ENCODE results near the gene NUP210L. TPM values are rescaled to one million over a fixed set of nuclear protein-coding genes. Genes with fewer than 3 reads are reported as not detected.
"Not testable (repeated sequence)": the region's sequence is repeated elsewhere in the genome, so short reads cannot be mapped to it uniquely, and the experiment has no call there.

Gene NUP210L
- total RNA-seq, 1 donor from 2014 or later = under 0.01 TPM

- H3K9me3 ChIP-seq (ENCODE audit: control insufficient read depth in 3 of 3, low read length in 3 of 3) = no peaks in the 10 kb centered on the region
- no peaks in the 10 kb centered on the region for H3K36me3 ChIP-seq (ENCODE audit: control insufficient read depth in 3 of 3, insufficient read depth in 3 of 3, low read length in 3 of 3)
- H3K4me3 ChIP-seq (ENCODE audit: low read length in 3 of 3) = no peak overlapping the region
- H3K4me1 ChIP-seq (ENCODE audit: control insufficient read depth in 3 of 3, insufficient read depth in 3 of 3, low read length in 3 of 3) = no peaks in the 10 kb centered on the region
- peaks cover 0 to 3% (median 0%) of the 10 kb centered on the region in 3 donors for H3K27me3 ChIP-seq (ENCODE audit: control insufficient read depth in 3 of 3, insufficient read depth in 3 of 3, low read length in 3 of 3)
- H3K27ac ChIP-seq (ENCODE audit: low read depth, low read length) = no peak overlapping the region
- no peak overlapping the region for H3K9ac ChIP-seq (ENCODE audit: low read depth in 1 of 3, low read length in 3 of 3)
These were observed 67.3 kb downstream of the NUP210L start for GRCh38 chr1:154087574-154087973.

DNA sequence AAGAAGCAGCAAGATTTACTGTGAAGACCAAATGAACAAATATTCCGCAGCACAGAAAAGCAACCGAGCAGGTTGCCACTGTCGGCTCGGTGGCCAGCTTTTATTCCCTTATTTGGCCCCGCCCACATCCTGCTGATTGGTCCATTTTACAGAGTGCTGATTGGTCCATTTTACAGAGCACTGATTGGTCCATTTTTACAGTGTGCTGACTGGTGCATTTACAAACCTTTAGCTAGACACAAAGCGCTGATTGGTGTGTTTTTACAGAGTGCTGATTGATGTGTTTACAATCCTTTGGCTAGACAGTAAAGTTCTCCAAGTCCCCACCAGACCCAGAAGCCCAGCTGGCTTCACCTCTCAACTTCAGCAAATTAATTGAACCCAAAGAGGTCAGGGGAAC, 71.8 kb downstream of the NUP210L start:
- H3K4me3 ChIP-seq (ENCODE audit: low read length in 3 of 3); H3K9me3 ChIP-seq (ENCODE audit: control insufficient read depth in 3 of 3, low read length in 3 of 3); H3K4me1 ChIP-seq (ENCODE audit: control insufficient read depth in 3 of 3, insufficient read depth in 3 of 3, low read length in 3 of 3); H3K27ac ChIP-seq (ENCODE audit: low read depth, low read length); H3K9ac ChIP-seq (ENCODE audit: low read depth in 1 of 3, low read length in 3 of 3); H3K36me3 ChIP-seq (ENCODE audit: control insufficient read depth in 3 of 3, insufficient read depth in 3 of 3, low read length in 3 of 3); H3K27me3 ChIP-seq (ENCODE audit: control insufficient read depth in 3 of 3, insufficient read depth in 3 of 3, low read length in 3 of 3): not testable (repeated sequence)

- Histone ChIP-seq H3K27me3 (ENCODE audit: control insufficient read depth in 3 of 3, insufficient read depth in 3 of 3, low read length in 3 of 3) (peaks cover 0 to 3% (median 0%) of the 10 kb centered on the region in 3 donors), H3K9me3 (ENCODE audit: control insufficient read depth in 3 of 3, low read length in 3 of 3) (peaks cover 0 to 1% (median 0%) of the 10 kb centered on the region in 3 donors), H3K4me3 (ENCODE audit: low read length in 3 of 3) (no peak overlapping the region), H3K9ac (ENCODE audit: low read depth in 1 of 3, low read length in 3 of 3) (no peak overlapping the region), H3K4me1 (ENCODE audit: control insufficient read depth in 3 of 3, insufficient read depth in 3 of 3, low read length in 3 of 3) (no peaks in the 10 kb centered on the region), H3K36me3 (ENCODE audit: control insufficient read depth in 3 of 3, insufficient read depth in 3 of 3, low read length in 3 of 3) (no peaks in the 10 kb centered on the region), H3K27ac (ENCODE audit: low read depth, low read length) (no peak overlapping the region)
These were observed 73.3 kb downstream of the NUP210L start for GRCh38 chr1:154081386-154082126.

DNA sequence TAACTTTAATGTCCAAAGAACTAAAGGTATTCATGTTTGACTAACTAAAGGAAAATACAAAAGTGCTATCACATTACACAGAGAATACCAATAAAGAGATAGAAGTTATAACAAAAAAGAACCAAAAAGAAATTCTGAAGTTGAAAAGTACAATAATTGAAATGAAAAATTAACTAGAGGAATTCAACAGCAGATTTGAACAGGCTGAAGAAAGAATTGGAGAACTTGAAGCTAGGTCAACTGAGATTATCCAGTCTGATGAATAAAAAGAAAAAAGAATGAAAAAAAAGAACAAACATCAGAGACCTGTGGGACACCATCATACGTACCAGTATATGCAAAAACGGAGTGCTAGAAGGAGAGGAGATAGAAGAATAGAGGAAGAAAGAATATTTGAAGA, 78.5 kb downstream of the NUP210L start:
- Histone ChIP-seq H3K9me3 (ENCODE audit: control insufficient read depth in 3 of 3, low read length in 3 of 3) (peaks cover 0 to 2% (median 0%) of the 10 kb centered on the region in 3 donors), H3K4me1 (ENCODE audit: control insufficient read depth in 3 of 3, insufficient read depth in 3 of 3, low read length in 3 of 3) (no peaks in the 10 kb centered on the region), H3K9ac (ENCODE audit: low read depth in 1 of 3, low read length in 3 of 3) (no peak overlapping the region), H3K27me3 (ENCODE audit: control insufficient read depth in 3 of 3, insufficient read depth in 3 of 3, low read length in 3 of 3) (no peaks in the 10 kb centered on the region), H3K27ac (ENCODE audit: low read depth, low read length) (no peak overlapping the region), H3K36me3 (ENCODE audit: control insufficient read depth in 3 of 3, insufficient read depth in 3 of 3, low read length in 3 of 3) (no peaks in the 10 kb centered on the region), H3K4me3 (ENCODE audit: low read length in 3 of 3) (no peak overlapping the region)

- H3K4me1 ChIP-seq (ENCODE audit: control insufficient read depth in 3 of 3, insufficient read depth in 3 of 3, low read length in 3 of 3) = no peaks in the 10 kb centered on the region
- H3K27ac ChIP-seq (ENCODE audit: low read depth, low read length) = no peak overlapping the region
- H3K36me3 ChIP-seq (ENCODE audit: control insufficient read depth in 3 of 3, insufficient read depth in 3 of 3, low read length in 3 of 3) = no peaks in the 10 kb centered on the region
- no peak overlapping the region for H3K4me3 ChIP-seq (ENCODE audit: low read length in 3 of 3)
- H3K27me3 ChIP-seq (ENCODE audit: control insufficient read depth in 3 of 3, insufficient read depth in 3 of 3, low read length in 3 of 3) = no peaks in the 10 kb centered on the region
- peaks cover 0 to 2% (median 0%) of the 10 kb centered on the region in 3 donors for H3K9me3 ChIP-seq (ENCODE audit: control insufficient read depth in 3 of 3, low read length in 3 of 3)
- no peak overlapping the region for H3K9ac ChIP-seq (ENCODE audit: low read depth in 1 of 3, low read length in 3 of 3)
These were observed 79.1 kb downstream of the NUP210L start for GRCh38 chr1:154075746-154076145.

GRCh38 chr1:154062309-154062708, 92.6 kb downstream of the NUP210L start:
- H3K4me3 ChIP-seq (ENCODE audit: low read length in 3 of 3) = no peak overlapping the region
- H3K4me1 ChIP-seq (ENCODE audit: control insufficient read depth in 3 of 3, insufficient read depth in 3 of 3, low read length in 3 of 3) = no peaks in the 10 kb centered on the region
- no peaks in the 10 kb centered on the region for H3K9me3 ChIP-seq (ENCODE audit: control insufficient read depth in 3 of 3, low read length in 3 of 3)
- no peak overlapping the region for H3K9ac ChIP-seq (ENCODE audit: low read depth in 1 of 3, low read length in 3 of 3)
- no peaks in the 10 kb centered on the region for H3K27me3 ChIP-seq (ENCODE audit: control insufficient read depth in 3 of 3, insufficient read depth in 3 of 3, low read length in 3 of 3)
- no peaks in the 10 kb centered on the region for H3K36me3 ChIP-seq (ENCODE audit: control insufficient read depth in 3 of 3, insufficient read depth in 3 of 3, low read length in 3 of 3)
- H3K27ac ChIP-seq (ENCODE audit: low read depth, low read length) = no peak overlapping the region

- not testable (repeated sequence) for H3K27ac ChIP-seq (ENCODE audit: low read depth, low read length); H3K4me1 ChIP-seq (ENCODE audit: control insufficient read depth in 3 of 3, insufficient read depth in 3 of 3, low read length in 3 of 3); H3K9me3 ChIP-seq (ENCODE audit: control insufficient read depth in 3 of 3, low read length in 3 of 3)
These were observed 107.4 kb downstream of the NUP210L start for GRCh38 chr1:154047436-154047835.

GRCh38 chr1:154033697-154034096, 121.2 kb downstream of the NUP210L start:
- not testable (repeated sequence) for H3K4me1 ChIP-seq (ENCODE audit: control insufficient read depth in 3 of 3, insufficient read depth in 3 of 3, low read length in 3 of 3); H3K27me3 ChIP-seq (ENCODE audit: control insufficient read depth in 3 of 3, insufficient read depth in 3 of 3, low read length in 3 of 3); H3K9me3 ChIP-seq (ENCODE audit: control insufficient read depth in 3 of 3, low read length in 3 of 3); H3K27ac ChIP-seq (ENCODE audit: low read depth, low read length); H3K36me3 ChIP-seq (ENCODE audit: control insufficient read depth in 3 of 3, insufficient read depth in 3 of 3, low read length in 3 of 3); H3K4me3 ChIP-seq (ENCODE audit: low read length in 3 of 3); H3K9ac ChIP-seq (ENCODE audit: low read depth in 1 of 3, low read length in 3 of 3)

More at GRCh38 chr1:154047436-154047835, 107.4 kb downstream of the NUP210L start:
- H3K9ac ChIP-seq (ENCODE audit: low read depth in 1 of 3, low read length in 3 of 3); H3K36me3 ChIP-seq (ENCODE audit: control insufficient read depth in 3 of 3, insufficient read depth in 3 of 3, low read length in 3 of 3); H3K27me3 ChIP-seq (ENCODE audit: control insufficient read depth in 3 of 3, insufficient read depth in 3 of 3, low read length in 3 of 3); H3K4me3 ChIP-seq (ENCODE audit: low read length in 3 of 3): not testable (repeated sequence)

GRCh38 chr1:154019940-154020339, 134.9 kb downstream of the NUP210L start:
- Histone ChIP-seq H3K4me1 (ENCODE audit: control insufficient read depth in 3 of 3, insufficient read depth in 3 of 3, low read length in 3 of 3) (no peaks in the 10 kb centered on the region), H3K36me3 (ENCODE audit: control insufficient read depth in 3 of 3, insufficient read depth in 3 of 3, low read length in 3 of 3) (no peaks in the 10 kb centered on the region), H3K9ac (ENCODE audit: low read depth in 1 of 3, low read length in 3 of 3) (no peak overlapping the region), H3K4me3 (ENCODE audit: low read length in 3 of 3) (no peak overlapping the region), H3K27ac (ENCODE audit: low read depth, low read length) (no peak overlapping the region), H3K9me3 (ENCODE audit: control insufficient read depth in 3 of 3, low read length in 3 of 3) (no peaks in the 10 kb centered on the region), H3K27me3 (ENCODE audit: control insufficient read depth in 3 of 3, insufficient read depth in 3 of 3, low read length in 3 of 3) (no peaks in the 10 kb centered on the region)

DNA sequence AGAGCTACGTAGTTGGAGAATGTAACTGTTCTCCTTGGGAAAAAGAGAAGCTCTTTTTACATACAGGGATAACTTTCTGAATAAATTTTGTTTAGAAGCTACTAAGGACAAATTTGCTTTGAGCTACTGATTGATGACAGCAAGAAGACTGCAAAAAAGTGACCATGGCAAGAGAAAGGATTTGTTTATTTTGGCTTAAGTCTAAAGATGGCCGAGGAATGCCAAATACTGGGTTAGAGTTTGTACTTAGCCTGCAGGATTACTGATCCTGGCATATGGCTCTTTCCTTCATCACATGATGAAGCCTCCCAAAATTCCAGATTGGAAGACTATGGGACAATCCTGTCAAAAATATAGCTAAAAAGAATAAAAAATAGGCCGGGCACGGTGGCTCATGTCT, 135.6 kb downstream of the NUP210L start:
- Histone ChIP-seq H3K9ac (ENCODE audit: low read depth in 1 of 3, low read length in 3 of 3) (no peak overlapping the region), H3K9me3 (ENCODE audit: control insufficient read depth in 3 of 3, low read length in 3 of 3) (no peaks in the 10 kb centered on the region), H3K4me1 (ENCODE audit: control insufficient read depth in 3 of 3, insufficient read depth in 3 of 3, low read length in 3 of 3) (no peaks in the 10 kb centered on the region), H3K27me3 (ENCODE audit: control insufficient read depth in 3 of 3, insufficient read depth in 3 of 3, low read length in 3 of 3) (no peaks in the 10 kb centered on the region), H3K4me3 (ENCODE audit: low read length in 3 of 3) (no peak overlapping the region), H3K27ac (ENCODE audit: low read depth, low read length) (no peak overlapping the region), H3K36me3 (ENCODE audit: control insufficient read depth in 3 of 3, insufficient read depth in 3 of 3, low read length in 3 of 3) (no peaks in the 10 kb centered on the region)
